ENCODE data around the gene FCHSD2. TPM values are rescaled to one million over a fixed set of nuclear protein-coding genes. Genes with fewer than 3 reads are reported as not detected.

Gene FCHSD2
- total and polyA plus RNA-seq, 2 of the 8 experiments (the other 6 are each of a cell fraction or from before 2014, with no cell fraction given): 4.1 to 7.8 TPM

- ChIA-PET POLR2A (ENCODE audit: partially characterized antibody) (no interaction called here), CTCF (ENCODE audit: partially characterized antibody) (no interaction called here)
- Histone ChIP-seq H4K20me1 (replicated peaks in 1 of 2; ENCODE audit: control insufficient read depth in 1 of 2, insufficient read depth in 2 of 2, low read length in 2 of 2) (peaks cover 0 to 1% of the 10 kb centered on the region in 2 experiments), H2BK12ac (ENCODE audit: low read depth, low read length) (no peak overlapping the region), H3K79me2 (ENCODE audit: control insufficient read depth in 1 of 2, insufficient read depth in 2 of 2, low read length in 2 of 2) (no peaks in the 10 kb centered on the region), H3K4me3 (ENCODE audit: extremely low read depth in 1 of 4, insufficient read depth in 2 of 4, low read depth in 3 of 4, low read length in 4 of 4) (no peak overlapping the region), H3K27ac (ENCODE audit: low read depth, low read length) (no peak overlapping the region), H3K23ac (ENCODE audit: insufficient read length) (no peak overlapping the region), H2BK5ac (ENCODE audit: low read depth, low read length) (no peak overlapping the region), H3K4ac (replicated peaks; ENCODE audit: insufficient read length, low read depth, low read length) (no peak overlapping the region), H3K23me2 (ENCODE audit: low read depth, low read length) (no peaks in the 10 kb centered on the region; the same call in 1 of the 2 replicates), H3K9ac (replicated peaks in 1 of 4; ENCODE audit: extremely low read depth in 1 of 4, low read depth in 3 of 4, low read length in 3 of 4) (no peak overlapping the region), H4K8ac (ENCODE audit: extremely low read depth, insufficient read depth, low read length) (no peak overlapping the region), H2BK20ac (ENCODE audit: low read length) (no peak overlapping the region), H2AFZ (ENCODE audit: low read length) (no peak overlapping the region), H2BK120ac (replicated peaks; ENCODE audit: low read depth, low read length) (no peak overlapping the region), H2BK15ac (ENCODE audit: low read length) (no peak overlapping the region), H3K9me3 (ENCODE audit: insufficient read depth in 2 of 2, low read depth in 1 of 2, low read length in 1 of 2) (peaks cover 0 to 14% of the 10 kb centered on the region in 2 experiments; a peak in 2 of 4 replicates), H3K4me2 (ENCODE audit: insufficient read depth in 1 of 2, low read depth in 2 of 2, low read length in 2 of 2) (no peak overlapping the region), H3K36me3 (ENCODE audit: control insufficient read depth in 2 of 4, insufficient read depth in 4 of 4, low read length in 3 of 4) (no peaks in the 10 kb centered on the region; a peak in 2 of 8 replicates), H4K91ac (replicated peaks; ENCODE audit: insufficient read length, low read length) (no peak overlapping the region), H3K18ac (ENCODE audit: extremely low read depth, low read length) (no peak overlapping the region), H3K27me3 (replicated peaks in 1 of 4; ENCODE audit: control insufficient read depth in 3 of 4, extremely low read depth in 1 of 4, insufficient read depth in 3 of 4, low read length in 3 of 4) (peaks cover 0 to 3% (median under 1%) of the 10 kb centered on the region in 4 experiments; a peak in 2 of 7 replicates), H3K56ac (replicated peaks; ENCODE audit: insufficient read length, low read depth, low read length) (no peak overlapping the region), H3K4me1 (replicated peaks in 1 of 4; ENCODE audit: control insufficient read depth in 3 of 4, insufficient read depth in 4 of 4, low read length in 3 of 4) (peaks cover 0 to 2% (median 0%) of the 10 kb centered on the region in 4 experiments; a peak in 1 of 7 replicates), H3K79me1 (ENCODE audit: low read depth, low read length) (no peaks in the 10 kb centered on the region), H2AK5ac (ENCODE audit: low read depth, low read length) (no peak overlapping the region), H4K5ac (ENCODE audit: insufficient read length, low read depth, low read length) (no peak overlapping the region), H3K14ac (ENCODE audit: insufficient read length) (no peak overlapping the region)
- TF ChIP-seq SIRT6 (IDR thresholded peaks at IDR 0.05; ENCODE audit: low read length) (no peak), CBX5 (IDR thresholded peaks at IDR 0.05; ENCODE audit: low read depth, low read length) (no peak), KDM4A (IDR thresholded peaks at IDR 0.05; ENCODE audit: low read depth, low read length, severe bottlenecking) (no peak), CREB1 (IDR thresholded peaks at IDR 0.05) (no peak), TBP (IDR thresholded peaks at IDR 0.05; ENCODE audit: low read depth, low read length) (no peak), NRF1 (IDR thresholded peaks at IDR 0.05; ENCODE audit: low read depth, low read length) (no peak), ASH2L (IDR thresholded peaks at IDR 0.05; ENCODE audit: low read length) (no peak), PHF8 (conservative IDR thresholded peaks at IDR 0.05; ENCODE audit: low read depth, low read length) (no peak), ZNF274 (IDR thresholded peaks at IDR 0.05; ENCODE audit: borderline replicate concordance, extremely low read depth, low read length) (no peak), BCL11A (IDR thresholded peaks at IDR 0.05; ENCODE audit: low read depth in 2 of 2, low read length in 2 of 2) (no peak), CEBPB (IDR thresholded peaks at IDR 0.05; ENCODE audit: low read depth, low read length) (no peak), KDM1A (IDR thresholded peaks at IDR 0.05; ENCODE audit: borderline replicate concordance, low read length) (no peak), POU5F1 (IDR thresholded peaks at IDR 0.05; ENCODE audit: low read depth, low read length) (no peak)
- FAIRE-seq (no peak), DNase-seq (ENCODE audit: low read depth in 1 of 2, low spot score in 2 of 2) (no peak)
- WGBS, 2 experiments (ENCODE audit: extremely low coverage in 1 of 2, insufficient coverage in 1 of 2, insufficient read length in 1 of 2, insufficient replicate concordance in 2 of 2, low coverage in 1 of 2, low lambda C conversion rate in 2 of 2, missing lambda C conversion rate in 1 of 2): 84% methylated on average over 1 of the region's 1 CpG; no CpG with 5 or more reads in 1 of the 2 experiments
Observed at GRCh38 chr11:73019996-73020395, 122.1 kb downstream of the FCHSD2 start.
